Esophagus (tissue), 2 donors: ENCODE measurements around the gene BCL7C. TPM values are rescaled to one million over a fixed set of nuclear protein-coding genes. Genes with fewer than 3 reads are reported as not detected.
"Not testable (repeated sequence)": the region's sequence is repeated elsewhere in the genome, so short reads cannot be mapped to it uniquely, and the experiment has no call there.

Experiments
- H3K27ac ChIP-seq, 2 donors: one replicate each; pipeline ENCODE4 v1.5.1; 2013; ENCODE audit warnings: low read depth in 2 of 2, mild to moderate bottlenecking in 2 of 2, inconsistent platforms in 1 of 2, low read length in 1 of 2, moderate library complexity in 1 of 2
- H3K27me3 ChIP-seq, 2 donors: one replicate each; pipeline ENCODE4 v1.6.1; 2013; ENCODE audit warnings: low read length in 2 of 2, control low read depth in 1 of 2, mild to moderate bottlenecking in 1 of 2; ENCODE audit not compliant: insufficient read depth in 2 of 2, control insufficient read depth in 1 of 2
- H3K36me3 ChIP-seq, 2 donors: one replicate each; pipeline ENCODE4 v1.6.1; 2013; ENCODE audit warnings: low read length in 1 of 2; ENCODE audit not compliant: control insufficient read depth in 2 of 2, insufficient read depth in 2 of 2
- H3K4me1 ChIP-seq, 2 donors: one replicate each; pipeline ENCODE4 v1.6.1; 2013; ENCODE audit warnings: low read length in 1 of 2; ENCODE audit not compliant: control insufficient read depth in 2 of 2, insufficient read depth in 2 of 2
- H3K4me3 ChIP-seq, 2 donors: one replicate each; pipeline ENCODE4 v1.5.1; 2013; ENCODE audit warnings: low read length in 2 of 2, mild to moderate bottlenecking in 2 of 2, low read depth in 1 of 2, moderate library complexity in 1 of 2
- H3K9me3 ChIP-seq, 2 donors: one replicate each; pipeline ENCODE4 v1.6.1; 2013; ENCODE audit warnings: mild to moderate bottlenecking in 2 of 2, low read depth in 1 of 2, low read length in 1 of 2, moderate library complexity in 1 of 2; ENCODE audit not compliant: control insufficient read depth in 2 of 2, insufficient read depth in 1 of 2
- WGBS, 2 donors: extraction: QIAGEN DNeasy Blood & Tissue Kit; methylation state at CpG; one replicate each; pipeline ENCODE4 v1.1.7; 2013; 5-methylcytosine and 5-hydroxymethylcytosine counted together
- polyA plus RNA-seq, 2 donors: library from polyadenylated mRNA; stranded (reverse); fragments of 200-250 nt; gene quantifications; one replicate each; pipeline ENCODE4 v1.2.3, GENCODE V29; 2013
- donor health status: healthy with polysubstance abuse.
- donor health status: Bipolar disorder and iron deficiency.

Gene BCL7C
- polyA plus RNA-seq, 2 donors, result 21.8 to 33.9 TPM

DNA sequence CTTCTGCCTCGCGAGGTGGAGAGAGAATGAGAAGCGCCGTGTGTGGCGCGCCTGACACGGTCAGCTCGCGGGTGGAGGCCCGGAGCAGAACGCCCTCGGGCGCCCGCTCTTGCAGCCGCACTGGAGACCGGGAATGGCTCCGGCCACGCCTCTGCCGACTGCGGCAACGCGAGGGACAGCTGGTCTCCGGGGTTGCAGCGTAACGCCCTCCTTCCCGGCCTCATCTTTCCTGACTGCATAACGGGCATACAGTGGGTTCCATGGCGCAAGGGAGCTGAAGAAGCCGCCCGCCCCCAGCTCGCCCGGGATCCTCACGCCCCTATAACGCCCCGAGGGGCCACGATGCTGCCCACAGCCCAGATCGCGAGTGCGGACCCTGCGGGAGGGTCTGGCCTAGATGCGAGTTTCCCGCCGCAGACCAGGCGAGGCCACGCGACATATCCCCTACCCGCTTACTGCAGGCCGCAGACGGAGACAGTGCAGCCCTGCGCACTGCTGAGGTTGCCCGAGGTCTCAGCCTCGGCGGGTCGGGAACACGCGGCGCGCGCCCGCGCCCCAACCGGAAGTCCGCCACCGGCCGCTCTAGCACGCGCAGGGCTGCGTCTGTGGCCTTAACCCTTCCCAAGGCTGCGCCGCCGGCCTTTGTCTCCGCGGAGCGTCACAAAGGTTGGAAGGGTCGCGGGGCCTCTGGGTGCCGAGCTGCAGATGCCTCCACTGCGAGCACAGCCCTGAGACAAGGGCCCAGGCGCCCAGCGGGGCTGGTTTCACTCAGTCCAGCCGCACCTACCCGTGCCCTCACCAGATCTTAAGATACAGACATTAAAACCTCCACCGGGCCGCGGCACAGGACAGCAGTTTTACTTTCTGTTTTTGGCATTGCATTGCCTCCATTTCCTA is 18.8 kb downstream of the BCL7C start:
- peaks cover 7 to 8% of the 10 kb centered on the region in 2 donors for H3K4me1 ChIP-seq
- H3K27me3 ChIP-seq, result no peaks in the 10 kb centered on the region
- peaks cover 0 to 3% of the 10 kb centered on the region in 2 donors for H3K36me3 ChIP-seq
- H3K4me3 ChIP-seq, result peak overlapping the region; percentile 74 to 87
- WGBS, 2 donors, result 0% methylated on average over 84 to 85 of the region's 85 CpGs
- peak overlapping the region; percentile 96 to 97 for H3K27ac ChIP-seq
- no peaks in the 10 kb centered on the region for H3K9me3 ChIP-seq

DNA sequence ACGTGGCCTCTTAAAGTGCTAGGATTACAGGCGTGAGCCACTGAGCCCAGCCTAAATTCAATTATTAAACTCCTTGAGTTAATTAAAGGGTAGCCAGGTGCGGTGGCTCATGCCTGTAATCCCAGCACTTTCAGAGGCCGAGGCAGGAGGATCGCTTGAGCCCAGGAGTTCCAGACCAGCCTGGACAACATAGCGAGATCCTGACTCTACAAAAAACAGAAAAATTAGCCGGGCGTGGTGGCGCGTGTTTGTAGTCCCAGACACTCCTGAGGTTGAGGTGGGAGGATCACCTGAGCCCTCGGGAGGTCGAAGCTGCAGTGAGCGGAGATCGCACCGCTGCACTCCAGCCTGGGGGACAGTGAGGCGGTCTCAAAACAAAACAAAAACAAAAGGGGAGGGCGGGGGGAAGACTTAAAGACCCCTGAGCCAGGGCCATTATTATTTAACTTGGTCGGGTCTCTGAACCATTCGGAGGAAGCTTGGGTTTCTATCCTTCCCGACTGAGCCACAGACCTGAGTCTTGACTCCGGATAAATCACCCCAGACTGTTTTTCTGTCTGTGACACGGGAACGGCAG is 19.5 kb downstream of the BCL7C start:
- Histone ChIP-seq H3K36me3 (peaks cover 0 to 3% of the 10 kb centered on the region in 2 donors), H3K27me3 (no peaks in the 10 kb centered on the region), H3K9me3 (no peaks in the 10 kb centered on the region), H3K27ac (peak overlapping the region; percentile 96 to 97), H3K4me1 (peaks cover 7 to 8% of the 10 kb centered on the region in 2 donors), H3K4me3 (peak overlapping the region; percentile 74 to 87)
- 22 to 24% methylated on average over 23 of the region's 23 CpGs for WGBS, 2 donors

- no peak overlapping the region for H3K4me3 ChIP-seq
- H3K27me3 ChIP-seq, result no peaks in the 10 kb centered on the region
- H3K9me3 ChIP-seq, result no peaks in the 10 kb centered on the region
- H3K36me3 ChIP-seq, result peaks cover 0 to 3% of the 10 kb centered on the region in 2 donors
- no peak overlapping the region for H3K27ac ChIP-seq
- peaks cover under 1% of the 10 kb centered on the region in 2 donors for H3K4me1 ChIP-seq
- 83 to 89% methylated on average over 6 of the region's 6 CpGs for WGBS, 2 donors
Observed at GRCh38 chr16:30870904-30871303, 23.0 kb downstream of the BCL7C start.

- Histone ChIP-seq H3K4me3 (no peak overlapping the region), H3K27ac (no peak overlapping the region), H3K9me3 (no peaks in the 10 kb centered on the region), H3K4me1 (no peaks in the 10 kb centered on the region), H3K36me3 (peaks cover 0 to 3% of the 10 kb centered on the region in 2 donors), H3K27me3 (no peaks in the 10 kb centered on the region)
- 90 to 92% methylated on average over 5 of the region's 5 CpGs for WGBS, 2 donors
Observed at GRCh38 chr16:30867747-30868146, 26.1 kb downstream of the BCL7C start.

GRCh38 chr16:30866031-30866430 is 27.8 kb downstream of the BCL7C start:
- Histone ChIP-seq H3K27me3 (no peaks in the 10 kb centered on the region), H3K9me3 (no peaks in the 10 kb centered on the region)

DNA sequence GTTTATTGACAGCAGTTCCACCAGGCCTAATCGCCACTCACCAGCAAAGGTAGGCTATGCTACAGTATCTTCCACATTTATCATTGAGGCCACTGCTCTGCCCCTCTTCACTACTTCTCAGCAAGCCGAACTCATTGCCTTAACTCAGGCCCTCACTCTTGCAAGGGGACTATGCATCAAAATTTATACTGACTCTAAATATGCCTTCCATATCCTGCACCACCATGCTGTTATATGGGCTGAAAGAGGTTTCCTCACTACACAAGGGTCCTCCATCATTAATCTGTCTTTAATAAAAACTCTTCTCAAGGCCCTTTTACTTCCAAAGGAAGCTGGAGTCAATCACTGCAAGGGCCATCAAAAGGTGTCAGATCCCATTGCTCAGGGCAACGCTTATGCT is 30.7 kb downstream of the BCL7C start:
- H3K4me1 ChIP-seq, H3K9me3 ChIP-seq: not testable (repeated sequence)
- 93 to 95% methylated on average over 3 of the region's 3 CpGs for WGBS, 2 donors

More at GRCh38 chr16:30866031-30866430, 27.8 kb downstream of the BCL7C start:
- Histone ChIP-seq H3K36me3 (no peaks in the 10 kb centered on the region), H3K4me3 (no peak overlapping the region), H3K27ac (no peak overlapping the region), H3K4me1 (no peaks in the 10 kb centered on the region)
- 78 to 80% methylated on average over 6 of the region's 6 CpGs for WGBS, 2 donors

DNA sequence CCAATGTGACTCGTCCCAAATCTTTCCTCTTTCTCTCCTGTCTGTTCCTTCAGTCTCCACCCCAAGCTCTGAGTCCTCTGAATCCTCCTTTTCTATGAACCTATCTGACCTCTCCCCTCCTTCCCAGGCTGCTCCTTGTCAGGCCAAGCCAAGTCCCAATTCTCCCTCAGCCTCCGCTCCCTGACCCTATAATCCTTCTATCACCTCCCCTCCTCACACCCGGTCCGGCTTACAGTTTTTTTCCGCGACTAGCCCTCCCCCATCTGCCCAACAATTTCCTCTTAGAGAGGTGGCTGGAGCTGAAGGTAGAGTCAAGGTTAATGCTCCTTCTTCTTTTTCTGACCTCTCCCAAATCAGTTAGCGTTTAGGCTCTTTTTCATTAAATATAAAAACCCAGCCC is 33.1 kb downstream of the BCL7C start:
- WGBS, 2 donors, result 85 to 87% methylated on average over 7 of the region's 7 CpGs

More for the DNA sequence above, 30.7 kb downstream of the BCL7C start:
- not testable (repeated sequence) for H3K27me3 ChIP-seq, H3K4me3 ChIP-seq, H3K27ac ChIP-seq, H3K36me3 ChIP-seq

DNA sequence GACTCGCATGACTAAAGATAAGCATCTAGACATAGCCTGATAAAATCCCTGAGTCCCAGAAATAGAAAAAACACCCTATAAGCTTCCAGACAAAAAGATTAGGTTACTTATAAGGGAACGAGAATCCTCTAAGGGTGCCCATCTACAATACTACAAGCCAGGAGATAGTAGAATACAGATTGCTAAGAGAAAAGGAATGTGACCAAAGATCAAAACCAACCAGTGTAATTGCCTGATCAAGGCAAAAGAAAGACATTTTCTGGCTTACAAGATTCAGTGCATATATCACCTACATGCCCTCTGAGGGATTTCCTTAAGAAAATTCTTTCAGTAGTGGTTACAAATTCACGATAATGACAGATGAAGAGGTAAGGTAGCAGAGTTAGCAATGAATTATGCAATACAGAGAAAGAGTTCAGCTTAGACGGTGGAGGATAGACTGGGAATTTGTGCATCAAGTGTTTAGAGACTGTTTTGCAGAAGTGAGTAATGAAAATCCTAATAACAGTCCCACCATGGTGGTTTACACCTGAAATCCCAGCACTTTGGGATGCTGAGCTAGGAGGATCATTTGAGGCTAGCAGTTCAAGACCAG is 35.0 kb downstream of the BCL7C start:
- H3K36me3 ChIP-seq, result no peaks in the 10 kb centered on the region
- no peak overlapping the region for H3K27ac ChIP-seq
- H3K4me3 ChIP-seq, result no peak overlapping the region
- WGBS, 2 donors, result 84 to 88% methylated on average over 4 of the region's 4 CpGs
- no peaks in the 10 kb centered on the region for H3K27me3 ChIP-seq
- no peaks in the 10 kb centered on the region for H3K9me3 ChIP-seq
- H3K4me1 ChIP-seq, result no peaks in the 10 kb centered on the region

More for the DNA sequence above, 33.1 kb downstream of the BCL7C start:
- H3K27ac ChIP-seq, H3K9me3 ChIP-seq, H3K4me3 ChIP-seq, H3K27me3 ChIP-seq, H3K4me1 ChIP-seq, H3K36me3 ChIP-seq: not testable (repeated sequence)

- no peaks in the 10 kb centered on the region for H3K4me1 ChIP-seq
- H3K9me3 ChIP-seq, result no peaks in the 10 kb centered on the region
- H3K36me3 ChIP-seq, result no peaks in the 10 kb centered on the region
- no peaks in the 10 kb centered on the region for H3K27me3 ChIP-seq
- H3K27ac ChIP-seq, result no peak overlapping the region
- H3K4me3 ChIP-seq, result no peak overlapping the region
- WGBS, 2 donors, result 92 to 94% methylated on average over 3 of the region's 3 CpGs
Observed at GRCh38 chr16:30858111-30858495, 35.8 kb downstream of the BCL7C start.
